ENCODE results near the gene PCSK1.

Gene PCSK1

DNA sequence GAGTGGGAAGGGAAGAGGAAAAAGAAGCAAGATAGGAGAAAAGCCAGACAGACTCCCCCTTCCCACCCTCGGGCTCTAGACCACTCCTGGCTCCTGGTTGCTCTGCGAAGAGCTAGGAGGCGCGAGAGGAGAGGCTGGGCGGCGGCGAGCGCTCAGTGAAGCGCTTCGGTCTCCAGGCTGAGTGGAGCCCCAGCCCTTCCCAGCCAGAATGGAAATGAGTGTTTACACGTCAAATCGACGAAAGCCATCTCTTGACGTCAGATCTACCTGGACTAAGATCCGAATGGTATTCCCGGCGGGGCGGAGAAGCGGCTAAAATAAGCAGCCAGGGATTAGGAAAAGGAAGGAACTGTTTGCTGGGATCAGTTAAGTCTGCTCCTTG, at the start of gene PCSK1:
TSS of gene PCSK1 (minus strand) at position 183 of the 382 bp plus-strand sequence. CDS start 206 bp downstream, outside the sequence.
- TF ChIP-seq ARNT (IDR thresholded peaks at IDR 0.05) (no peak), ELF4 (IDR thresholded peaks at IDR 0.05) (no peak), FOXK2 (IDR thresholded peaks at IDR 0.05) (no peak), BHLHE40 (IDR thresholded peaks at IDR 0.05; ENCODE audit: borderline replicate concordance) (no peak), NFRKB (IDR thresholded peaks at IDR 0.05) (no peak), LEF1 (IDR thresholded peaks at IDR 0.05; ENCODE audit: borderline replicate concordance) (no peak), CTBP1 (IDR thresholded peaks at IDR 0.05; ENCODE audit: borderline replicate concordance) (no peak), FOXM1 (IDR thresholded peaks at IDR 0.05; ENCODE audit: borderline replicate concordance) (no peak), TARDBP (IDR thresholded peaks at IDR 0.05) (no peak), SP1 (IDR thresholded peaks at IDR 0.05) (no peak)
- ChIA-PET POLR2A (no interaction called here), CTCF (no interaction called here)
- DNase-seq (ENCODE audit: extremely low spot score): no peak

DNA sequence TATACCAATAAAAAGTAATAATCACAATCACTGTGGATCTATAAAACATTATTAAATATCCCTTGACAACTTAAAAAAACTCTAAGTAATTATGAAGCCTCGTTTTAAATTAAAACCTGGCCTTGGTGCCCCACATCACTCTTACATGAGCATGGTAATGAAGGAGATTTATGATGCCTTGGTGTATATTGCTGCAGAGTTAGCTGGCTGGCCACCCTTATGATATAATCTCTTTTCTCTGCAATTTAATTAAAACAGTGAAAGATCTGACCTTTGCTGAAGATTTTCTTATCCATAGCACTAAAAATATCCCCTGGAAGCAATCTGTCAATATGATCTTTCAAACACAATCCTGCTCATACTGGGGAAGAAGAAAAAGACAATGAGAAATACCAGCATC, 48.8 kb upstream of the PCSK1 start:
- TF ChIP-seq BHLHE40 (IDR thresholded peaks at IDR 0.05; ENCODE audit: borderline replicate concordance): no peak
- no peak for TF ChIP-seq ZNF384 (IDR thresholded peaks at IDR 0.05)
- no peak for TF ChIP-seq FOXM1 (IDR thresholded peaks at IDR 0.05; ENCODE audit: borderline replicate concordance)
- TF ChIP-seq FOXK2 (IDR thresholded peaks at IDR 0.05): no peak
- TF ChIP-seq CTBP1 (IDR thresholded peaks at IDR 0.05; ENCODE audit: borderline replicate concordance): no peak
- TF ChIP-seq SP1 (IDR thresholded peaks at IDR 0.05): no peak
- TF ChIP-seq L3MBTL2 (conservative IDR thresholded peaks at IDR 0.05): no peak
- TF ChIP-seq ELF4 (IDR thresholded peaks at IDR 0.05): no peak
- TF ChIP-seq SUZ12 (IDR thresholded peaks at IDR 0.05): no peak
- TF ChIP-seq TARDBP (IDR thresholded peaks at IDR 0.05): no peak
- no peak for TF ChIP-seq FOXA1 (IDR thresholded peaks at IDR 0.05)
- no peak for TF ChIP-seq ARNT (IDR thresholded peaks at IDR 0.05)
- TF ChIP-seq, protein P1, sequence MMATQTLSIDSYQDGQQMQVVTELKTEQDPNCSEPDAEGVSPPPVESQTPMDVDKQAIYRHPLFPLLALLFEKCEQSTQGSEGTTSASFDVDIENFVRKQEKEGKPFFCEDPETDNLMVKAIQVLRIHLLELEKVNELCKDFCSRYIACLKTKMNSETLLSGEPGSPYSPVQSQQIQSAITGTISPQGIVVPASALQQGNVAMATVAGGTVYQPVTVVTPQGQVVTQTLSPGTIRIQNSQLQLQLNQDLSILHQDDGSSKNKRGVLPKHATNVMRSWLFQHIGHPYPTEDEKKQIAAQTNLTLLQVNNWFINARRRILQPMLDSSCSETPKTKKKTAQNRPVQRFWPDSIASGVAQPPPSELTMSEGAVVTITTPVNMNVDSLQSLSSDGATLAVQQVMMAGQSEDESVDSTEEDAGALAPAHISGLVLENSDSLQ (IDR thresholded peaks at IDR 0.05): no peak
- TF ChIP-seq NFRKB (IDR thresholded peaks at IDR 0.05): no peak
- no peak for TF ChIP-seq HDGF (IDR thresholded peaks at IDR 0.05; ENCODE audit: borderline replicate concordance)
- no peak for TF ChIP-seq LEF1 (IDR thresholded peaks at IDR 0.05; ENCODE audit: borderline replicate concordance)
- POLR2A ChIA-PET: no interaction called here
- no peak for DNase-seq (ENCODE audit: extremely low spot score)
- CTCF ChIA-PET: no interaction called here

DNA sequence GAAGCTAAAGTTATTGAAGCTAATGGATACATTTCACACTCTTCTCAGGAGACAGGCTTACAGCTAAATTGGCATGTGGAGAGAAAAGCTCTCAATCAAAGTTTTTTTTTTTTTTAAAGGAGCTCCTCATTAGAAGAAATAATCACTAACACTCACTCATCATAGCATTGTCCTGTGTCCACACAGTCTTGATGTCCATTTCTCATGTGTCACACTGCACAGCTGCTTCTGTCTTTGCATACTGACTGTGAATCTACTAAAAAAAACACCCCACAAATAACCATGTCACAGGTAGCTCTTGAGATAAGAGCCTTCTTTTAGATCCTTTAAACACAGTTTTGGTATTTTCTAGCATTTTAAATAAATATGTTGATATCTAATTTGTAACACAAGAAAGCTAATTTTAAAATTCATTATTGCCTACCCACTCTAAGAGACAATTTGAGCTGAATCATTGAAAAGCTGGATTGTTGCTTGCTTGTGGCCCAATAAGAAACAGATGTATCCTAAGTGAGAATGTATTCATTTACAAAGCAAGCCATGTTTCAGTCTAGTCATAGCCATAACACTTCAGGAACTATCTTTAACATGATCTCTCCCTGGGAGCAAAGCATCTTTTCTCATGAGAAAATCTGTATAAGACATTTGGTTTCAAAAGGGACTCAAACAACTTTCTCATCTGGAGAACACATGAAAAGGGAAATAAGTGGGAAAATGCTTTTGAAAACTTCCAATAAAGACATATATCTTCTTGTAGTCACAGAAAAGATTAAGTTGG, 48.1 kb upstream of the PCSK1 start:
- CTCF ChIA-PET: no interaction called here
- POLR2A ChIA-PET: no interaction called here
- TF ChIP-seq, protein P1 (IDR thresholded peaks at IDR 0.05): no peak
- TF ChIP-seq LEF1 (IDR thresholded peaks at IDR 0.05; ENCODE audit: borderline replicate concordance): no peak
- no peak for TF ChIP-seq ZNF384 (IDR thresholded peaks at IDR 0.05)
- TF ChIP-seq CTBP1 (IDR thresholded peaks at IDR 0.05; ENCODE audit: borderline replicate concordance): no peak
- TF ChIP-seq HDGF (IDR thresholded peaks at IDR 0.05; ENCODE audit: borderline replicate concordance): no peak
- no peak for TF ChIP-seq BHLHE40 (IDR thresholded peaks at IDR 0.05; ENCODE audit: borderline replicate concordance)
- no peak for TF ChIP-seq L3MBTL2 (conservative IDR thresholded peaks at IDR 0.05)
- no peak for DNase-seq (ENCODE audit: extremely low spot score)

DNA sequence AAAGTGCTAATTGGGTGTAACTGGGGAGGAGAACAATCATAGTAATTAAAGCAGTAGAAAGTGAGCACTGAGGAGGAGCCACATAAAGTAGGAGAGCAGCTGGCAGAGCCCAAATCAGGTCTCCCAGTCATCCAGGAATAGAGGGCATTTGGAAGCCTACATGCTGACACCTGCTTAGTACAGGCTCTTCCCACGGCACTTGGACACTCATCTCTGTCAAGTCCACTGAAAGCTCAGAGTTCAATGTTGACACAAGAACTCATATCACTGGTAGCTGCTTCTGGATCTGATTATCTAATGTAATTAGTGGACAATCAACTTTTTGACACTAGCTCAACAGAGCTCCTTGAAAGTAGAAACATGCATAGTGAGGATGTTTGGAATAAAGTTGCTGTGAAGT, 45.9 kb upstream of the PCSK1 start:
- TF ChIP-seq FOXA1 (IDR thresholded peaks at IDR 0.05) (no peak), LEF1 (IDR thresholded peaks at IDR 0.05; ENCODE audit: borderline replicate concordance) (no peak), BHLHE40 (IDR thresholded peaks at IDR 0.05; ENCODE audit: borderline replicate concordance) (no peak), TARDBP (IDR thresholded peaks at IDR 0.05) (no peak), SUZ12 (IDR thresholded peaks at IDR 0.05) (no peak), ELF4 (IDR thresholded peaks at IDR 0.05) (no peak), L3MBTL2 (conservative IDR thresholded peaks at IDR 0.05) (no peak), SP1 (IDR thresholded peaks at IDR 0.05) (no peak), FOXK2 (IDR thresholded peaks at IDR 0.05) (no peak), FOXM1 (IDR thresholded peaks at IDR 0.05; ENCODE audit: borderline replicate concordance) (no peak), NFRKB (IDR thresholded peaks at IDR 0.05) (no peak), ZNF384 (IDR thresholded peaks at IDR 0.05) (no peak), HDGF (IDR thresholded peaks at IDR 0.05; ENCODE audit: borderline replicate concordance) (no peak), CTBP1 (IDR thresholded peaks at IDR 0.05; ENCODE audit: borderline replicate concordance) (no peak), ARNT (IDR thresholded peaks at IDR 0.05) (no peak)
- TF ChIP-seq, protein P1 (IDR thresholded peaks at IDR 0.05): no peak
- ChIA-PET CTCF (no interaction called here), POLR2A (no interaction called here)
- no peak for DNase-seq (ENCODE audit: extremely low spot score)

DNA sequence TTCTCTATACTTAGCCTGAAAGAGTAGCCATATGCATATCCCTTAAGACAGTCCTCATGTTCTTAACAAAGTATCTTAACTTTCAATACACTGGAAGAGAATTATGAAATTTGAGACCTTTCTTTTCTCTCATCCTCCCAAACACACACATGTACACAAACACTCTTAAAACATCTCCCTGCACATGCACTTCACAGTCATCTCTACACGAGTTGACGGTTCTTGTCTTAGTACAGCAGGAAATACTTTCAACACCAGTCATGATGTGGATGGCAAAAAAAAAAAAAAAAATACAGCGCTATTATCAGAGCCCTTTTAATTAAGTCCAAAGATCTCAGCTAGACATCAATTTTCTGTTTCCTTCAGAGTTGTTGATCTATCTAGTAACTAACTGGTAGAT, 43.6 kb upstream of the PCSK1 start:
- TF ChIP-seq ZNF384 (IDR thresholded peaks at IDR 0.05): no peak
- no peak for TF ChIP-seq FOXM1 (IDR thresholded peaks at IDR 0.05; ENCODE audit: borderline replicate concordance)
- POLR2A ChIA-PET: no interaction called here
- no peak for DNase-seq (ENCODE audit: extremely low spot score)
- CTCF ChIA-PET: no interaction called here

DNA sequence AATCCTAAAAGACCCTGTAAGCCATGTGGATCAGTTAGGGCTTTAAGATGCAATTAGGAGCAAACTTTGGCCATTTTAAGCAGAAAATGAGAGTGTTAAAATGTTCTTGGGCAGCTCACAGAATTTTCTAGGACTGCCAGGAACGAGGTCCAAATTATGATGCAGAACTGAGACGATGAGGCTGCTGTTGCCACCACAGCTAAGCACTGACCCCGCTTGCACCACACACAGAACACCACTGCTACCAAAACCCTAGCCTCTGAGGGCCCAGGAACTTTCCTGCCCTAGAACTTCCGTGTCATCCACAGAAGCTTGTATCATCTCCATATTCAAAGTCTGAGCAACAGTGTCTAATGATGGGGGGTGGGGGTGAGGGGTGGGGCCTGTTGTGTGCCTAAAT, 41.0 kb upstream of the PCSK1 start:
- DNase-seq (ENCODE audit: extremely low spot score): no peak
- no peak for TF ChIP-seq CTBP1 (IDR thresholded peaks at IDR 0.05; ENCODE audit: borderline replicate concordance)
- ChIA-PET CTCF (no interaction called here), POLR2A (no interaction called here)
